GM12875 (cell line): ENCODE measurements around the gene FAM221A.

Experiments used
- H3K4me3 ChIP-seq: one replicate; pipeline ENCODE4 v1.5.1; 2011; ENCODE audit warnings: low read depth, low read length, control low read depth
- TF ChIP-seq, protein P1 (sequence below): IDR thresholded peaks from 2 replicates; pipeline ENCODE4 v1.5.1; 2011; ENCODE audit warnings: low read depth, mild to moderate bottlenecking, control low read depth, inconsistent platforms, low read length, moderate library complexity, borderline replicate concordance; ENCODE audit not compliant: insufficient read depth

FAM221A gene

DNA sequence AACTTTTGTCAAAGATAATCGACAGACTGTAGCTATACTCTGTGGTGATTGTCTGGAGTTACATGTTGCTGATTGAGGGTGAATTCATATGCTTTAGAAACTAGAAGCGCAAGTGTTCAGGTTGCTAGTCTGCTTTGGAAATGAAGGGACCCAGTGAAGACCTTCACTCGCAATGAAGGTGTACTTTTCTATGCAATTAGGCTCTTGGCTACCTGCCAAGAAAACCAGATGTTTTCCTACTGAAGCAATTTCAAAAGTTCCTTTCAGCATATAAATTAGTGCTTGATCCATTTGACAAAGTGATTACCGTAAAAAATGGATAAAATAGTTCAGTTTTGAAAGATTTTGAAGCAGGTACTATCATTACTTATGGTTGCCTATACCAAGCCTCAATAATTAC, 20.0 kb downstream of the FAM221A start:
- TF ChIP-seq, protein P1, sequence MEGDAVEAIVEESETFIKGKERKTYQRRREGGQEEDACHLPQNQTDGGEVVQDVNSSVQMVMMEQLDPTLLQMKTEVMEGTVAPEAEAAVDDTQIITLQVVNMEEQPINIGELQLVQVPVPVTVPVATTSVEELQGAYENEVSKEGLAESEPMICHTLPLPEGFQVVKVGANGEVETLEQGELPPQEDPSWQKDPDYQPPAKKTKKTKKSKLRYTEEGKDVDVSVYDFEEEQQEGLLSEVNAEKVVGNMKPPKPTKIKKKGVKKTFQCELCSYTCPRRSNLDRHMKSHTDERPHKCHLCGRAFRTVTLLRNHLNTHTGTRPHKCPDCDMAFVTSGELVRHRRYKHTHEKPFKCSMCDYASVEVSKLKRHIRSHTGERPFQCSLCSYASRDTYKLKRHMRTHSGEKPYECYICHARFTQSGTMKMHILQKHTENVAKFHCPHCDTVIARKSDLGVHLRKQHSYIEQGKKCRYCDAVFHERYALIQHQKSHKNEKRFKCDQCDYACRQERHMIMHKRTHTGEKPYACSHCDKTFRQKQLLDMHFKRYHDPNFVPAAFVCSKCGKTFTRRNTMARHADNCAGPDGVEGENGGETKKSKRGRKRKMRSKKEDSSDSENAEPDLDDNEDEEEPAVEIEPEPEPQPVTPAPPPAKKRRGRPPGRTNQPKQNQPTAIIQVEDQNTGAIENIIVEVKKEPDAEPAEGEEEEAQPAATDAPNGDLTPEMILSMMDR: no peak
- H3K4me3 ChIP-seq: no peak overlapping the region

DNA sequence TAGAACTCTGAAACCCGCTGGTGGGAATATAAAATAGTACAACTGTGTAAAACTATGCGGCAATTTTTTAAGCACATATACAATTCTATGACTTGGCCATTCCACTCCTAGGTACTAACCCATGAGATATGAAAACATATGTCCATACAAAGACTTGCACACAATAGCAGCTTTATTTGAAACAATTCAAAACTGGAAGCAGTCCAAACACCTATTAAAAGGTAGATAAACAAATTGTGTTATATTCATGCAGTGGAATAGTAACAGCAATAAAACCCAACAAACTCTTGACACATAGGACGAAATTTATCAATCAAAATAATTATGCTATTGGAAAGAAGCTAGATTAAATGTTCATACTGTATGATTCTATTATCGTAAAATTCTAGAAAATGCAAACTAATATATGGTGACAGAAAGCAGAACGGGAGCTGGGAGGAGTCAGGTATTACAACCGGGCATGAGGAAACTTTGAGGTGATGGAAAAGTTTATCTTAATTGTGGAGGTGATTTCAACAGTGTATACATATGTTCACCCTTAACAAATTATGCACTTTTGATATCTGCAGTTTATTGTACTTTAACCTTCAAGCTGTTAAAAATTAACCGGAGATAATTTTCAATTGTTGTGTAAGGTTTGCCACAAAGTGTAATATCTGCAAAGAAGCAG, 29.2 kb downstream of the FAM221A start:
- no peak overlapping the region for H3K4me3 ChIP-seq
- TF ChIP-seq, protein P1: no peak

DNA sequence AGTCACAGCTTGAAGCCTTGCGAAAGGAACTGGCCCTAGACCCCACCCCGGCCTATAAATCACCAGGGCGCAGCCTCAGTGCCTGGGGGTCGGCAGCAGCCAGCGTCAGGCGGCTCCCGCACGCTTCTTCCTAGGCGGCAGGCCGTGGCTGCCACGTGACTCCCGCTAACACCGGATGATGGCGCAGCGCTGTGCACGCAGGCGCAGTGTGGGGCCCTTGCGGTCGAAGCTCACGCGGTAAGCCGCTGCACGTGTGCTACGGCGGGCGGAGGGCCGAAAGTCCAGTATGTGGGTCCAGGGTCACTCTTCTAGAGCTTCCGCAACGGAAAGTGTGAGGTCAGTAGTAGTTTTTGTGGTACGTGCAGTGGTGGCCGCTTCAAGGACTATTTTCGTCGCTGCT, 30.0 kb downstream of the FAM221A start, which contains the start of gene STK31:
STK31 (plus strand) TSS at position 220 of the 400 bp plus-strand sequence; CDS start at position 287, 67 bp downstream.
- TF ChIP-seq, protein P1: no peak
- H3K4me3 ChIP-seq: no peak within 1 kb of the TSS

DNA sequence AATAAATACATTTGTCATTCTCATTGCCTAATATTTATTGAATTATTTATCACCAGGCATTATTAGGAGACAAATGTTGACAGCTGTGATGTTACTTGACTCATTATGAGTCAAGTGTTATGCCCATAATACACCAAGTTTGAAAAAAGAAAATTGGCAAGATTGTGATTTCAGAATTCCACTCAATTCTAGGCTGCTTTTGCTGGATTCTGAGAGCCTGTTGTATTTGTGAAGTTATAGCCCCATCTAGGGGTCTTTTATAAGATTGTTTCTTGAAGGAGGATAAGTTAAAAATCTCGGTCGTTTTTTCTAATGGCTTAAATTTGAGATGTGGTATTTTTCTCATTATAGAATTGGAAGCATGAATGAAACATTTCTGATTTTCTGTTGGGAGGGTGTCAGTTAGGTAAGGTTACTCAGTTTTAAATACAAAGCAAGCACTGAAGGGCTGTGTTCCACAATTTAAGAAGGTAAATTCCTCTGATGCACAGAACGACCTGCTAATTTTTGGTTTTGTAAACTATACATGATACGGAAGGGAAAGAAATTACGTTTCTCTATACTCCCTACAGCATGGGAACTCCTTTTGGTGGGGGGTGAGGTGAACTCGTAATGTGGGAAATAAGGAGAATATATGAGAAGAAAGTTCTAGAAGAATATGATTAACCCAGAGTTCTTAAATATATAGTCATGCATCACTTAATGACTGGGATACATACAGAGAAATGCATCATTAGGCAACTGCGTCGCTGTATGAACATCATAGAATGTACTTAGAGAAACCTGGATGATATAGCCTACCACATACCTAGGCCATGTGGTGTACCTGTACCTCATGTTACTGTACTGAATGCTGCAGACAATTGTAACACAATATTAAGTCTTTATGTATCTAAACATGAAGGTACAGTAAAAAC, 32.6 kb downstream of the FAM221A start:
- H3K4me3 ChIP-seq: no peak overlapping the region

DNA sequence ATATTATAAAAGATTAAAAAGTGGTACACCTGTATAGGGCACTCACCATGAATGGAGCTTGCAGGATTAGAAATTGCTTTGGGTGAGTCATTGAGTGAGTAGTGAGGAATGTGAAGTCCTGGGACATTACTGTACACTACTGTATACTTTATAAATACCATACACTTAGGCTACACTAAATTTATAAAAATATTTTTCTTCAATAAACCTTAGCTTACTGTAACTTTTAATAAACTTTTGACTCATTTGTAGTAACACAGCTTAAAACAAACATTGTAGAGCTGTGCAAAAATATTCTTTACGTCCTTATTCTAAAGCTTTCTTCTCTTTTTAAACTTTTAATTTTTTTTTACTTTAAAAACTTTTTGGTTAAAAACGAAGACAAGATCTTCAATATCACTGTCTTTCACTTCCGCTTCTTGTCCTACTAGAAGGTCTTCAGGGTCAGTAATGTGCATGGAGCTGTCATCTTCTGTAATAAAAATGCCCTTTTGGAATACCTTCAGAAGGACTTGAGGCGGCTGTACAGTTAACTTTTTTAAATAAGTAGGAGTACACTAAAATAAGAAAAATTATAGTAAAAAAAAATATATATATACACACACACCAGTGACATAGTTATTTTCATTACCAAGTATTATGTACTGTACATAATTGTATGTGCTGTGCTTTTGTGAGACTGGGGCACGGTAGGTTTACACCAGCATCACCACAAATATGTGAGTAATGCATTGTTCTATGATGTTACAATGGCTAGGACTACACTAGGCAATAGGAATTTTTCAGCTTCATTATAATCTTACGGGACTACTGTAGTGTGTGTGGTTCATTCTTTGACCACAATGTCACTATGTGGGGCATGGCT, 33.5 kb downstream of the FAM221A start:
- H3K4me3 ChIP-seq: no peak overlapping the region
- TF ChIP-seq, protein P1: no peak

More for the DNA sequence above, 32.6 kb downstream of the FAM221A start:
- TF ChIP-seq, protein P1: no peak

DNA sequence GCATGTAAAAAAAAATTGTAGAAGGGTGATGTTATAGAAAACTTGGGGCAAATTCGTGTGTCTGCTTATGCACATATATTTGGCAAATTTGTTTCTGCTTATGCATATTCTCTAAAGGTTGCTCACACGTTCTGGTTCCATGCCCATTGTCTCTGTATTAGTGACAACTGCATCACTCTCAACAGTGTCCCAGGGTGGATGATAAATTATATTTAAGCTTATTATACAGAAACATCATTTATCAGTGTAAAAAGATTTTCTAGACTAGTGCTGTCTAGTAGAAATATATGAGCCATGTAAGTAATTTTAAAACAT, 34.1 kb downstream of the FAM221A start:
- TF ChIP-seq, protein P1: no peak
- H3K4me3 ChIP-seq: no peak overlapping the region
